ENCODE measurements around the gene MLEC.

MLEC gene

GRCh38 chr12:120744922-120745493 is 58.1 kb downstream of the MLEC start:
- DNase-seq (ENCODE audit: low read depth) = no peak

GRCh38 chr12:120748242-120748641 is 61.3 kb downstream of the MLEC start:
- no peak for DNase-seq (ENCODE audit: low read depth)

- DNase-seq (ENCODE audit: low read depth) = no peak
Measured at GRCh38 chr12:120749256-120749655, 62.3 kb downstream of the MLEC start.

- DNase-seq (ENCODE audit: low read depth) = no peak
Measured at GRCh38 chr12:120750806-120751205, 63.9 kb downstream of the MLEC start.

GRCh38 chr12:120751389-120751788 is 64.4 kb downstream of the MLEC start:
- no peak for DNase-seq (ENCODE audit: low read depth)
